ENCODE measurements around the gene RPP14. TPM values are rescaled to one million over a fixed set of nuclear protein-coding genes. Genes with fewer than 3 reads are reported as not detected.

Gene RPP14
- 8.0 and 8.9 TPM in 2 replicates for total RNA-seq (ENCODE audit: low replicate concordance)

GRCh38 chr3:58305882-58306711, at the start of gene RPP14, which contains the start of gene HTD2:
Gene RPP14 (plus strand): TSS chr3:58306245. CDS start chr3:58310330, 4,085 bp downstream.
Gene HTD2 (plus strand): TSS chr3:58306520. CDS start chr3:58317614, 11,094 bp downstream.

DNA sequence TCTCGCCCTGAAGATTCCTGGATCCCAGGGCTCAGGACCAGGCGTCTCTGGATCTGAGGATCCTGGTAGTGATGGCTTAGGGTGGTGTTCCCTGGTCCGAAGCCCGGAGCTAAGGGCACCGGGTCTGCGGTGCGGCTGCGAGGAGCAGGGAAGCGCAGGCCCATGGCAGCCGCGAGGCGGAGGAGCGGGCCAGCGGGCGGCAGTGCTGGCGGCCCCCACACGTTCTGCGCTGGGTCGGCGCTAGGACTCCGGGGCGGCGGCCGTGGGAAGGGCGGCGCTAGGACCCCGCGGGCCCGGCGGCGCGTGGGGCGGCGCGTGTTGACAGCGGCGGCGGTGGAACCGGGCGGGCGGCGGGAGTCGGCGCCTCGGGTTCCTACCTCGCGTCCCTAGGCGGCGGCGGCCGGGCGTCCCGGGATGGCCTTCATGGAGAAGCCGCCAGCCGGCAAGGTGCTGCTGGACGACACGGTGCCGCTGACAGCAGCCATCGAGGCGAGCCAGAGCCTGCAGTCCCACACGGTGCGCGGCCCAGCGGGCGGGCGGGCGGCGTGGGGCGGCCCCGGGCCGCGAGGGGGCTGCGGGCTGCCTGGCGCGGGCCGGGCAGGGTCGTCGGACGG, 26.6 kb downstream of the RPP14 start, which contains the start of gene PXK:
TSS of gene PXK (plus strand) at position 318 of the 614 bp plus-strand sequence. CDS start at position 415, 97 bp downstream.

Other genes with a start within 250 kb of the RPP14 start
- gene DNASE1L3, start 95.3 kb upstream of the RPP14 start, total RNA-seq (ENCODE audit: low replicate concordance): 0.12 TPM in 1 of 2 replicates, not detected in the other
- 5.6 and 7.1 TPM in 2 replicates for gene ABHD6, start 68.5 kb upstream of the RPP14 start, total RNA-seq (ENCODE audit: low replicate concordance)
- 3.4 and 5.3 TPM in 2 replicates for gene HTD2, start 275 bp downstream of the RPP14 start, total RNA-seq (ENCODE audit: low replicate concordance)
- gene PXK, start 26.6 kb downstream of the RPP14 start, total RNA-seq (ENCODE audit: low replicate concordance): 18.9 and 35.5 TPM in 2 replicates
- 54.1 and 87.4 TPM in 2 replicates for gene PDHB, start 127.6 kb downstream of the RPP14 start, total RNA-seq (ENCODE audit: low replicate concordance)
- gene KCTD6, start 185.9 kb downstream of the RPP14 start, total RNA-seq (ENCODE audit: low replicate concordance): 5.7 and 6.1 TPM in 2 replicates
- gene ACOX2, start 230.9 kb downstream of the RPP14 start, total RNA-seq (ENCODE audit: low replicate concordance): 17.2 and 23.4 TPM in 2 replicates

Data from smooth muscle cell of the coronary artery (primary cell).